HUES6 (cell line): Measurements from ENCODE around the gene HOXB8.

Experiments
- H3K27ac ChIP-seq: 2 replicates; pipeline ENCODE4 v1.7.0; 2013; ENCODE audit warnings: low read depth, mild to moderate bottlenecking, low read length, inconsistent platforms
- H3K27me3 ChIP-seq: 2 replicates; pipeline ENCODE4 v1.6.1; 2013; ENCODE audit warnings: low read length; ENCODE audit not compliant: control insufficient read depth, insufficient read depth
- H3K36me3 ChIP-seq: 2 replicates; pipeline ENCODE4 v1.6.1; 2013; ENCODE audit warnings: low read length; ENCODE audit not compliant: control insufficient read depth, insufficient read depth
- H3K4me1 ChIP-seq: 2 replicates; pipeline ENCODE4 v1.6.1; 2013; ENCODE audit warnings: low read length; ENCODE audit not compliant: control insufficient read depth, insufficient read depth
- H3K4me3 ChIP-seq: 2 replicates; pipeline ENCODE4 v1.5.1; 2013; ENCODE audit warnings: low read depth, low read length
- H3K9ac ChIP-seq: one replicate; pipeline ENCODE4 v1.6.1; 2013; ENCODE audit warnings: mild to moderate bottlenecking, low read length
- H3K9me3 ChIP-seq: 2 replicates; pipeline ENCODE4 v1.6.1; 2013; ENCODE audit warnings: low read depth, low read length; ENCODE audit not compliant: control insufficient read depth, insufficient read depth

HOXB8 gene

GRCh38 chr17:48597778-48598631 is 17.1 kb downstream of the HOXB8 start:
- Histone ChIP-seq H3K27me3 (peaks cover 100% of the 10 kb centered on the region), H3K9me3 (no peaks in the 10 kb centered on the region), H3K4me1 (peaks cover 50% of the 10 kb centered on the region), H3K9ac (peak overlapping the region; percentile 87), H3K36me3 (no peaks in the 10 kb centered on the region; the same call in 1 of the 2 replicates), H3K27ac (peak overlapping the region; percentile 25; the same call in 1 of the 2 replicates), H3K4me3 (peak overlapping the region; percentile 57)

DNA sequence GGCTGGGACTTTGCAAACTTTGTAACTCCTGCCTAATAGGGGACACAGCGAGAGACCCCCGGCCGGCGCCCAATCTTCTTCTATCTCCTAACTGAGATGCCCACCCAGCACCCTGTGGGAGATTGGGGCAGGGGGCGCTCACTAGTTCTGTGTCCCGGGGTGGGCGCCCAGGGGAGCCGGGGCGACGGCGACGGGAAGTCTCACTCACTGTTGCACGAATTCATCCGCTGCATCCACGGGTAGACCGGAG is 17.6 kb downstream of the HOXB8 start:
- Histone ChIP-seq H3K9ac (peak overlapping the region; percentile 87), H3K27me3 (peaks cover 100% of the 10 kb centered on the region), H3K4me3 (peak overlapping the region; percentile 57)

GRCh38 chr17:48596735-48597527 is 18.2 kb downstream of the HOXB8 start:
- H3K27ac ChIP-seq = peak overlapping the region; percentile 25; the same call in 1 of the 2 replicates
- H3K9me3 ChIP-seq = no peaks in the 10 kb centered on the region
- peak overlapping the region; percentile 87 for H3K9ac ChIP-seq
- H3K4me1 ChIP-seq = peaks cover 49% of the 10 kb centered on the region
- H3K27me3 ChIP-seq = peaks cover 100% of the 10 kb centered on the region
- H3K36me3 ChIP-seq = no peaks in the 10 kb centered on the region; the same call in 1 of the 2 replicates
- peak overlapping the region; percentile 57 for H3K4me3 ChIP-seq

More for the DNA sequence above, 17.6 kb downstream of the HOXB8 start:
- Histone ChIP-seq H3K4me1 (peaks cover 50% of the 10 kb centered on the region), H3K27ac (peak overlapping the region; percentile 25; the same call in 1 of the 2 replicates), H3K36me3 (no peaks in the 10 kb centered on the region; the same call in 1 of the 2 replicates), H3K9me3 (no peaks in the 10 kb centered on the region)

DNA sequence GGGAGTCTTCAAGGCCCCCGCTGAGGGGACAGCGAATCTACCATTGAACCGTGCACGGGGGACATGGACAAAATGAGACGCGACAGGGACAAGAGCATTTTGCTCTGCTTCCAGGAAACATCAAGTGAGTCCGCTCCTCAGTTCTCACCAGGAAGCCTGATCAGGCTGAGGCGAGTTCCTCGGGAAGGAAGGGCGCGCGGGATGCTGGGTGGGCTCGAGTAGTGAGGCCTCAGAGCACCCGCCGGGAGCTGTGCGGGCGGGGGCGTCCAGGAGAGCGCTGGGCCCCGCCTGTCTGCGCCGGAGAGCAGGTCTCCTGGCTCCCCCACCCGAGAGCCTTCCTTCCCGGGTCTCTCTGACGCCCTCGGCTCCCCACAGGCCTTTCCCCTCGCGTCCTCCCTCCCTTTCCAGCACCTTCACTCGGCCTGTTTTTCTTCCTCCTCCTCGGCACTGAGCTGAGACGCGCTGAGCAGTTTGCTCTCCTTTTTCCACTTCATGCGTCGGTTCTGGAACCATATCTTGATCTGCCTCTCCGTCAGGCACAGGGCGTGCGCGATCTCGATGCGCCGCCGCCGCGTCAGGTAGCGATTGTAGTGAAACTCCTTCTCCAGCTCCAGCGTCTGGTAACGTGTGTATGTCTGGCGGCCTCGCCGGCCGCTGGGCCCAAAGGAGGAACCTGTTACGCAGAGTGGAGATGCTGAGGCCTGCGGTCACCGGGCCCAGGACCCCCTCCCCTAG is 18.9 kb downstream of the HOXB8 start:
- Histone ChIP-seq H3K9ac (peak overlapping the region; percentile 87), H3K27ac (no peak overlapping the region; the same call in 1 of the 2 replicates), H3K9me3 (no peaks in the 10 kb centered on the region), H3K36me3 (no peaks in the 10 kb centered on the region; the same call in 1 of the 2 replicates), H3K27me3 (peaks cover 100% of the 10 kb centered on the region), H3K4me3 (peak overlapping the region; percentile 57), H3K4me1 (peaks cover 44% of the 10 kb centered on the region)

- Histone ChIP-seq H3K4me1 (peaks cover 41% of the 10 kb centered on the region), H3K4me3 (peak overlapping the region; percentile 57; the same call in 1 of the 2 replicates), H3K9ac (peak overlapping the region; percentile 87), H3K9me3 (no peaks in the 10 kb centered on the region), H3K27me3 (peaks cover 100% of the 10 kb centered on the region), H3K36me3 (no peaks in the 10 kb centered on the region; the same call in 1 of the 2 replicates), H3K27ac (no peak overlapping the region; the same call in 1 of the 2 replicates)
Observed at GRCh38 chr17:48595278-48595999, 19.7 kb downstream of the HOXB8 start.

GRCh38 chr17:48594538-48595277 is 20.4 kb downstream of the HOXB8 start:
- no peaks in the 10 kb centered on the region; the same call in 1 of the 2 replicates for H3K36me3 ChIP-seq
- peak overlapping the region; percentile 87 for H3K9ac ChIP-seq
- no peaks in the 10 kb centered on the region for H3K9me3 ChIP-seq
- H3K4me1 ChIP-seq = peaks cover 41% of the 10 kb centered on the region
- peaks cover 100% of the 10 kb centered on the region for H3K27me3 ChIP-seq
- H3K27ac ChIP-seq = no peak overlapping the region; the same call in 1 of the 2 replicates
- peak overlapping the region; percentile 57 for H3K4me3 ChIP-seq

DNA sequence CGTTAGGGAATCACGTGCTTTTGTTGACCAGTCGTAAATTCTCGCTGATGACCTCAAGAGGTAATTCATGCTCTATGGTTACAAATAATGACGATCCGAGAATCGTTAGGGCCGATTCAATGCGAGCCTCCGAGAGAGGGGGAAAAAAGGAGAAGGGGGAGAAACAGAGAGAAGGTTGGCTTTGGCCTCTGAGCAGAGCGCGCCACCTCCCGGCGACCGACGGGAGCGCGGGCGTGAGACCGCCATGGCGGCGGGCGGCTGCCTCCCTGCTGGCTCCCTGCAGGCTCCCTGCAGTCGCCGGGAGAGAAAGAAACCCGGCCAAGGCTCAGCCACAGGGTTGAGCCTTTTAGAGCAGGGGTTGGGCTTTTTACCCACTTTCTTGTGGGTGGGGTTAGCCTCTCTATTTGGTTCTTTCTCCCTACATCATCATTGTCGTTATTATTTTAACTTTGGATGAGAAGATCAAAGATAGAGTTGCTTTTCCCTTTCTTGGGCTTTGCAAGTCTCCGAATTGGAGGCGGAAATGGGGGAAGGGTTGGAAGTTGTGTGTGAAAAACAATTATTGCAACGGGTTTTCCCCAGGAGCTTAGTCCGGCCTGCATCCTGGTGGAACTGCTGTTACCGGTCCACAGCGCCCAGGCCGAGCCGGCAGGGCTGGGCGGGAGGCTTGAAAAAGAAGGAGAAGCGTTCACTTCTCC is 21.1 kb downstream of the HOXB8 start:
- Histone ChIP-seq H3K9me3 (no peaks in the 10 kb centered on the region), H3K27me3 (peaks cover 100% of the 10 kb centered on the region), H3K36me3 (no peaks in the 10 kb centered on the region; the same call in 1 of the 2 replicates), H3K27ac (no peak overlapping the region; the same call in 1 of the 2 replicates), H3K4me1 (peaks cover 45% of the 10 kb centered on the region), H3K9ac (peak overlapping the region; percentile 87), H3K4me3 (peak overlapping the region; percentile 57)

GRCh38 chr17:48593126-48593829 is 21.8 kb downstream of the HOXB8 start, which contains the start of gene HOXB5:
Gene HOXB5, minus strand, starts transcription at chr17:48593779. Its CDS starts 97 bp downstream, at chr17:48593682.
- Histone ChIP-seq H3K4me3 (peak within 1 kb of the TSS; percentile 57), H3K27ac (no peak within 1 kb of the TSS; the same call in 1 of the 2 replicates), H3K4me1 (peaks cover 42% of the 10 kb centered on the region), H3K27me3 (peaks cover 100% of the 10 kb centered on the region), H3K9me3 (no peaks in the 10 kb centered on the region), H3K36me3 (no peaks in the 10 kb centered on the region; the same call in 1 of the 2 replicates), H3K9ac (peak within 1 kb of the TSS; percentile 87)

DNA sequence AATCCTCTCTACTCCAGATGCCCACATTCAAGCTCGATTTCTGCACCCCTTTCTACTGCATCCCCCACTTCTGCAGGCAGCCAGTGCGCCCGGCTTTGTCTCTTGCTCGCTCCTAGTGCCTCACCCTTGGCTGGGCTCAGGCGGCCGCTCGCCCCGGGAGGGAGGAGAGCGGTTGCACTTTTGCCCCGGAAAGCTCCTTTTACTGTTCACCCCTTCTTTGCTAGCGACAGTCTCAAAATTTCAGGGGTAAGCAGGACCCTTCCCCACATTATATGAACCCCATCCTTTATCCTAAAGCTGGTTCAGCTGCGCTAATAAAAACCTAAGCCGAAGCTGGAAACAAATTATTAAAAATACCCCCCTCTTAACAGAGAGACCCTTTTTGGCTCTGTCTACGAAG is 22.5 kb downstream of the HOXB8 start:
- Histone ChIP-seq H3K9ac (peak overlapping the region; percentile 87), H3K4me3 (peak overlapping the region; percentile 57; the same call in 1 of the 2 replicates), H3K27ac (no peak overlapping the region; the same call in 1 of the 2 replicates), H3K27me3 (peaks cover 100% of the 10 kb centered on the region), H3K9me3 (no peaks in the 10 kb centered on the region), H3K36me3 (no peaks in the 10 kb centered on the region; the same call in 1 of the 2 replicates), H3K4me1 (peaks cover 36% of the 10 kb centered on the region)
